ENCODE results near the gene FGGY.
"Not testable (repeated sequence)": the region's sequence is repeated elsewhere in the genome, so short reads cannot be mapped to it uniquely, and the experiment has no call there.

The FGGY gene

GRCh38 chr1:59494145-59494833 is 197.4 kb downstream of the FGGY start:
- no peak for DNase-seq

GRCh38 chr1:59496156-59496555 is 199.3 kb downstream of the FGGY start:
- not testable (repeated sequence) for DNase-seq

- no peak for DNase-seq
Measured at GRCh38 chr1:59497616-59498015, 200.7 kb downstream of the FGGY start.

GRCh38 chr1:59498640-59499039 is 201.7 kb downstream of the FGGY start:
- DNase-seq, result no peak

- DNase-seq, result no peak
Measured at GRCh38 chr1:59499273-59499942, 202.5 kb downstream of the FGGY start.

- DNase-seq, result no peak
Measured at GRCh38 chr1:59499943-59500569, 203.2 kb downstream of the FGGY start.

GRCh38 chr1:59500950-59501742 is 204.3 kb downstream of the FGGY start:
- DNase-seq, result no peak

GRCh38 chr1:59502009-59502691 is 205.3 kb downstream of the FGGY start:
- no peak for DNase-seq

- no peak for DNase-seq
Measured at GRCh38 chr1:59504276-59504675, 207.4 kb downstream of the FGGY start.

GRCh38 chr1:59505596-59506028 is 208.7 kb downstream of the FGGY start:
- DNase-seq, result no peak

GRCh38 chr1:59506952-59507351 is 210.1 kb downstream of the FGGY start:
- no peak for DNase-seq

- no peak for DNase-seq
Measured at GRCh38 chr1:59509341-59509875, 212.5 kb downstream of the FGGY start.

GRCh38 chr1:59510249-59510648 is 213.4 kb downstream of the FGGY start:
- DNase-seq, result no peak

- DNase-seq, result no peak
Measured at GRCh38 chr1:59511476-59512465, 214.9 kb downstream of the FGGY start.

- DNase-seq, result no peak
Measured at GRCh38 chr1:59512702-59513101, 215.8 kb downstream of the FGGY start.

- no peak for DNase-seq
Measured at GRCh38 chr1:59514061-59514909, 217.4 kb downstream of the FGGY start.

GRCh38 chr1:59516881-59517280 is 220.0 kb downstream of the FGGY start:
- DNase-seq, result no peak

- DNase-seq, result no peak
Measured at GRCh38 chr1:59520194-59520593, 223.3 kb downstream of the FGGY start.

- DNase-seq, result no peak
Measured at GRCh38 chr1:59520827-59521418, 224.0 kb downstream of the FGGY start.

- no peak for DNase-seq
Measured at GRCh38 chr1:59521456-59521855, 224.6 kb downstream of the FGGY start.

All from NCI-H1436 treated with DMSO at 0.1 percent for 48 hours (cell line).